ENCODE results near the gene FARP2.

- TF ChIP-seq CTCF (IDR thresholded peaks at IDR 0.05), result no peak
- TF ChIP-seq POLR2A (IDR thresholded peaks at IDR 0.05), result no peak
Observed at GRCh38 chr2:241357531-241357930, 1.4 kb downstream of the FARP2 start.

All from heart left ventricle (tissue), 13 donors.